ENCODE results near the gene PLEKHM3. TPM values are rescaled to one million over a fixed set of nuclear protein-coding genes. Genes with fewer than 3 reads are reported as not detected.

Gene PLEKHM3
- total and polyA plus RNA-seq, 2 of the 13 experiments (the other 11 are each of a cell fraction or from before 2014, with no cell fraction given), result 4.5 to 4.7 TPM

GRCh38 chr2:207926133-207926988 is 99.0 kb downstream of the PLEKHM3 start (continued):
- TF ChIP-seq RNF2 (conservative IDR thresholded peaks at IDR 0.05; ENCODE audit: low read depth) (no peak), IRF2 (CRISPR knock-in tag; IDR thresholded peaks at IDR 0.05) (peak; percentile 88; the same call in 1 of the 2 replicates), ZSCAN29 (CRISPR knock-in tag; conservative IDR thresholded peaks at IDR 0.05) (no peak; the same call in 1 of the 2 replicates), NCOA1 (CRISPR knock-in tag; IDR thresholded peaks at IDR 0.05) (no peak), MIER3 (CRISPR knock-in tag; IDR thresholded peaks at IDR 0.05; ENCODE audit: borderline replicate concordance) (peak; percentile 42; the same call in 1 of the 2 replicates), ATRX (CRISPR knock-in tag; IDR thresholded peaks at IDR 0.05; ENCODE audit: borderline replicate concordance) (no peak), ZBTB10 (CRISPR knock-in tag; IDR thresholded peaks at IDR 0.05; ENCODE audit: borderline replicate concordance) (peak; percentile 60; the same call in 1 of the 2 replicates), DR1 (CRISPR knock-in tag; IDR thresholded peaks at IDR 0.05) (no peak), HIVEP1 (CRISPR knock-in tag; IDR thresholded peaks at IDR 0.05) (peak; percentile 68; the same call in 1 of the 2 replicates), NBN (conservative IDR thresholded peaks at IDR 0.05) (no peak), ZNF251 (CRISPR knock-in tag; IDR thresholded peaks at IDR 0.05) (no peak), HNRNPK (IDR thresholded peaks at IDR 0.05; ENCODE audit: low read depth, low read length, poor library complexity, severe bottlenecking) (no peak), GMEB1 (CRISPR knock-in tag; IDR thresholded peaks at IDR 0.05; ENCODE audit: borderline replicate concordance) (no peak), SUZ12 (IDR thresholded peaks at IDR 0.05; ENCODE audit: low read depth, low read length) (no peak), ARID4A (CRISPR knock-in tag; IDR thresholded peaks at IDR 0.05; ENCODE audit: borderline replicate concordance) (peak; percentile 60; the same call in 1 of the 2 replicates), ZNF556 (CRISPR knock-in tag; IDR thresholded peaks at IDR 0.05; ENCODE audit: borderline replicate concordance) (peak; percentile 49; the same call in 1 of the 2 replicates), ZNF781 (CRISPR knock-in tag; IDR thresholded peaks at IDR 0.05; ENCODE audit: borderline replicate concordance, not compliant biosample characterization) (no peak), MBD4 (IDR thresholded peaks at IDR 0.05; ENCODE audit: borderline replicate concordance, low read length) (peak; percentile 77; the same call in 1 of the 2 replicates), PAX8 (CRISPR knock-in tag; IDR thresholded peaks at IDR 0.05; ENCODE audit: borderline replicate concordance) (peak; percentile 66; the same call in 1 of the 2 replicates), ZFP36L1 (CRISPR knock-in tag; IDR thresholded peaks at IDR 0.05) (peak; percentile 58; the same call in 1 of the 2 replicates), ZNF564 (CRISPR knock-in tag; IDR thresholded peaks at IDR 0.05) (no peak)

Measured in HepG2 (cell line).